HepG2 (cell line): ENCODE results near the gene C16orf95. TPM values are rescaled to one million over a fixed set of nuclear protein-coding genes. Genes with fewer than 3 reads are reported as not detected.

Experiments used
- AGO2 ChIP-seq: fragments of 200-400 bp; formaldehyde crosslinking; optimal IDR thresholded peaks from 2 replicates; pipeline ENCODE3; 2017; ENCODE audit warnings: mild to moderate bottlenecking, low read depth, low read length, moderate library complexity
- AKAP8 ChIP-seq: sonication (generic); formaldehyde crosslinking; IDR thresholded peaks from 2 replicates; pipeline ENCODE4 v1.5.1; 2020; ENCODE audit warnings: mild to moderate bottlenecking, missing genetic modification reagents
- ARNT2 ChIP-seq: sonication (generic); formaldehyde crosslinking; IDR thresholded peaks from 2 replicates; pipeline ENCODE4 v1.8.0; 2022; ENCODE audit warnings: mild to moderate bottlenecking, low read depth, missing genetic modification reagents, moderate library complexity
- KDM1A ChIP-seq: IDR thresholded peaks from 2 replicates; pipeline ENCODE4 v1.6.1; 2016; ENCODE audit warnings: missing compliant biosample characterization
- MTF1 ChIP-seq: sonication (generic); formaldehyde crosslinking; IDR thresholded peaks from 2 replicates; pipeline ENCODE4 v1.5.0; 2020; ENCODE audit warnings: missing genetic modification reagents
- NCOA2 ChIP-seq: sonication (generic); formaldehyde crosslinking; IDR thresholded peaks from 2 replicates; pipeline ENCODE4 v1.8.0; 2022; ENCODE audit warnings: inconsistent platforms
- NFATC3 ChIP-seq: sonication (generic); formaldehyde crosslinking; IDR thresholded peaks from 2 replicates; pipeline ENCODE4 v1.5.1; 2020; ENCODE audit warnings: mild to moderate bottlenecking, missing genetic modification reagents
- NR2C2 ChIP-seq: sonication (generic); formaldehyde crosslinking; IDR thresholded peaks from 2 replicates; pipeline ENCODE4 v1.4.0; 2020; ENCODE audit warnings: missing genetic modification reagents, mild to moderate bottlenecking, moderate library complexity, borderline replicate concordance
- PAF1 ChIP-seq: IDR thresholded peaks from 2 replicates; pipeline ENCODE4 v1.6.1; 2016; ENCODE audit warnings: missing genetic modification reagents, missing compliant biosample characterization
- REPIN1 ChIP-seq: sonication (generic); formaldehyde crosslinking; IDR thresholded peaks from 2 replicates; pipeline ENCODE4 v1.8.0; 2022; ENCODE audit warnings: missing genetic modification reagents, low read depth, mild to moderate bottlenecking, borderline replicate concordance
- SRF ChIP-seq: IDR thresholded peaks from 2 replicates; pipeline ENCODE4 v1.6.1; 2011; ENCODE audit warnings: mild to moderate bottlenecking, low read depth, low read length, moderate library complexity
- STAG1 ChIP-seq: sonication (generic); formaldehyde crosslinking; IDR thresholded peaks from 2 replicates; pipeline ENCODE4 v1.4.0; 2020; ENCODE audit warnings: missing genetic modification reagents
- TAF15 ChIP-seq: fragments of 200-400 bp; formaldehyde crosslinking; IDR thresholded peaks from one replicate; pipeline ENCODE4 v1.6.1; 2018; ENCODE audit warnings: mild to moderate bottlenecking, low read depth, low read length; ENCODE audit not compliant: poor library complexity, severe bottlenecking
- YEATS2 ChIP-seq: sonication (generic); formaldehyde crosslinking; IDR thresholded peaks from 2 replicates; pipeline ENCODE4 v1.4.0; 2020; ENCODE audit warnings: missing genetic modification reagents, borderline replicate concordance
- ZBTB37 ChIP-seq: sonication (generic); formaldehyde crosslinking; IDR thresholded peaks from 2 replicates; pipeline ENCODE4 v1.4.0; 2020; ENCODE audit warnings: mild to moderate bottlenecking, missing genetic modification reagents
- ZFX ChIP-seq: sonication (generic); formaldehyde crosslinking; IDR thresholded peaks from 2 replicates; pipeline ENCODE4 v1.4.0; 2020; ENCODE audit warnings: mild to moderate bottlenecking, low read depth, missing genetic modification reagents, moderate library complexity
- ZNF253 ChIP-seq: sonication (generic); formaldehyde crosslinking; IDR thresholded peaks from 2 replicates; pipeline ENCODE4 v1.8.0; 2022; ENCODE audit warnings: mild to moderate bottlenecking, missing genetic modification reagents, borderline replicate concordance
- ZNF605 ChIP-seq: sonication (generic); formaldehyde crosslinking; IDR thresholded peaks from 2 replicates; pipeline ENCODE4 v1.8.0; 2022; ENCODE audit warnings: mild to moderate bottlenecking, missing genetic modification reagents
- ZNF7 ChIP-seq: IDR thresholded peaks from 2 replicates; pipeline ENCODE4 v1.6.1; 2016; ENCODE audit warnings: missing biosample characterization, missing genetic modification reagents
- ZNF747 ChIP-seq: sonication (generic); formaldehyde crosslinking; IDR thresholded peaks from 2 replicates; pipeline ENCODE4 v1.8.1; 2023; ENCODE audit warnings: missing genetic modification reagents, mild to moderate bottlenecking, borderline replicate concordance
- ZNF788 ChIP-seq: sonication (generic); formaldehyde crosslinking; IDR thresholded peaks from 2 replicates; pipeline ENCODE4 v1.5.0; 2020; ENCODE audit warnings: mild to moderate bottlenecking, missing genetic modification reagents, borderline replicate concordance
- polyA plus RNA-seq, 8 experiments: library from polyadenylated mRNA; depleted of rRNA in 3 of 8; stranded (reverse) in 7 of 8; unstranded in 1 of 8; fragments of >200 nt; fragmentation: Illumina TruSeq in 4 of 8; extraction: Trizol in 4 of 8; gene quantifications; 2 replicates each; pipeline versions ENCODE4 v1.2.1 to v1.2.3, GENCODE V29; 2011 to 2016; ENCODE audit warnings: low read depth in 4 of 8, missing spikeins in 1 of 8, mixed read lengths in 1 of 8; ENCODE audit not compliant: insufficient read depth in 1 of 8
- total RNA-seq, 5 experiments: library from RNA; depleted of rRNA; stranded (reverse); fragments of >200 nt; fragmentation: Illumina TruSeq; extraction: Trizol; gene quantifications; 2 replicates each; pipeline ENCODE4 v1.2.3, GENCODE V29; 2016; ENCODE audit warnings: low read depth in 1 of 5
- TF ChIP-seq, protein P1 (sequence below): sonication (generic); formaldehyde crosslinking; conservative IDR thresholded peaks from 2 replicates; pipeline ENCODE4 v1.8.0; 2022; ENCODE audit warnings: mild to moderate bottlenecking, moderate library complexity, missing genetic modification reagents
- TF ChIP-seq, protein P2 (sequence below): conservative IDR thresholded peaks from 2 replicates; pipeline ENCODE4 v1.6.1; 2018; ENCODE audit warnings: missing genetic modification reagents
- TF ChIP-seq, protein P3 (sequence below): IDR thresholded peaks from 2 replicates; pipeline ENCODE4 v1.6.1; 2012; ENCODE audit warnings: low read depth, low read length, improper control_type of control experiment

The C16orf95 gene
- total and polyA plus RNA-seq, 2 of the 13 experiments (the other 11 are each of a cell fraction or from before 2014, with no cell fraction given), result 2.8 to 8.6 TPM

- TF ChIP-seq NR2C2 (CRISPR knock-in tag) (no peak), NFATC3 (no peak), ZNF788 (CRISPR knock-in tag) (0 out of 2 replicates have a peak, but pooled peaks have one; percentile 19), ZFX (CRISPR knock-in tag) (peak; percentile 18; the same call in 1 of the 2 replicates), MTF1 (no peak), SRF (no peak), STAG1 (CRISPR knock-in tag) (no peak), TAF15 (no peak), AKAP8 (CRISPR knock-in tag) (peak; percentile 72), ZBTB37 (CRISPR knock-in tag) (no peak), ZNF605 (CRISPR knock-in tag) (0 out of 2 replicates have a peak, but pooled peaks have one; percentile 1), REPIN1 (CRISPR knock-in tag) (peak; percentile 50; the same call in 1 of the 2 replicates), ZNF7 (CRISPR knock-in tag) (no peak), AGO2 (peak; percentile 89), YEATS2 (no peak), ARNT2 (CRISPR knock-in tag) (no peak), PAF1 (peak; percentile 40; the same call in 1 of the 2 replicates), KDM1A (no peak), NCOA2 (CRISPR knock-in tag) (no peak), ZNF253 (CRISPR knock-in tag) (no peak), ZNF747 (CRISPR knock-in tag) (no peak)
- TF ChIP-seq, protein P1, sequence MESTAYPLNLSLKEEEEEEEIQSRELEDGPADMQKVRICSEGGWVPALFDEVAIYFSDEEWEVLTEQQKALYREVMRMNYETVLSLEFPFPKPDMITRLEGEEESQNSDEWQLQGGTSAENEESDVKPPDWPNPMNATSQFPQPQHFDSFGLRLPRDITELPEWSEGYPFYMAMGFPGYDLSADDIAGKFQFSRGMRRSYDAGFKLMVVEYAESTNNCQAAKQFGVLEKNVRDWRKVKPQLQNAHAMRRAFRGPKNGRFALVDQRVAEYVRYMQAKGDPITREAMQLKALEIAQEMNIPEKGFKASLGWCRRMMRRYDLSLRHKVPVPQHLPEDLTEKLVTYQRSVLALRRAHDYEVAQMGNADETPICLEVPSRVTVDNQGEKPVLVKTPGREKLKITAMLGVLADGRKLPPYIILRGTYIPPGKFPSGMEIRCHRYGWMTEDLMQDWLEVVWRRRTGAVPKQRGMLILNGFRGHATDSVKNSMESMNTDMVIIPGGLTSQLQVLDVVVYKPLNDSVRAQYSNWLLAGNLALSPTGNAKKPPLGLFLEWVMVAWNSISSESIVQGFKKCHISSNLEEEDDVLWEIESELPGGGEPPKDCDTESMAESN, result no peak
- TF ChIP-seq, protein P2, sequence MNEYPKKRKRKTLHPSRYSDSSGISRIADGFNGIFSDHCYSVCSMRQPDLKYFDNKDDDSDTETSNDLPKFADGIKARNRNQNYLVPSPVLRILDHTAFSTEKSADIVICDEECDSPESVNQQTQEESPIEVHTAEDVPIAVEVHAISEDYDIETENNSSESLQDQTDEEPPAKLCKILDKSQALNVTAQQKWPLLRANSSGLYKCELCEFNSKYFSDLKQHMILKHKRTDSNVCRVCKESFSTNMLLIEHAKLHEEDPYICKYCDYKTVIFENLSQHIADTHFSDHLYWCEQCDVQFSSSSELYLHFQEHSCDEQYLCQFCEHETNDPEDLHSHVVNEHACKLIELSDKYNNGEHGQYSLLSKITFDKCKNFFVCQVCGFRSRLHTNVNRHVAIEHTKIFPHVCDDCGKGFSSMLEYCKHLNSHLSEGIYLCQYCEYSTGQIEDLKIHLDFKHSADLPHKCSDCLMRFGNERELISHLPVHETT (CRISPR knock-in tag), result no peak
- TF ChIP-seq, protein P3, sequence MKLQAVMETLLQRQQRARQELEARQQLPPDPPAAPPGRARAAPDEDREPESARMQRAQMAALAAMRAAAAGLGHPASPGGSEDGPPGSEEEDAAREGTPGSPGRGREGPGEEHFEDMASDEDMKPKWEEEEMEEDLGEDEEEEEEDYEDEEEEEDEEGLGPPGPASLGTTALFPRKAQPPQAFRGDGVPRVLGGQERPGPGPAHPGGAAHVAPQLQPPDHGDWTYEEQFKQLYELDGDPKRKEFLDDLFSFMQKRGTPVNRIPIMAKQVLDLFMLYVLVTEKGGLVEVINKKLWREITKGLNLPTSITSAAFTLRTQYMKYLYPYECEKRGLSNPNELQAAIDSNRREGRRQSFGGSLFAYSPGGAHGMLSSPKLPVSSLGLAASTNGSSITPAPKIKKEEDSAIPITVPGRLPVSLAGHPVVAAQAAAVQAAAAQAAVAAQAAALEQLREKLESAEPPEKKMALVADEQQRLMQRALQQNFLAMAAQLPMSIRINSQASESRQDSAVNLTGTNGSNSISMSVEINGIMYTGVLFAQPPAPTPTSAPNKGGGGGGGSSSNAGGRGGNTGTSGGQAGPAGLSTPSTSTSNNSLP, result no peak
Observed at GRCh38 chr16:87319997-87320491, 2.9 kb upstream of the C16orf95 start (continued).
